Uterus (tissue), 4 donors: Measurements from ENCODE around the gene TCHHL1. TPM values are rescaled to one million over a fixed set of nuclear protein-coding genes. Genes with fewer than 3 reads are reported as not detected.
"Not testable (repeated sequence)": the region's sequence is repeated elsewhere in the genome, so short reads cannot be mapped to it uniquely, and the experiment has no call there.

Source experiments
- DNase-seq, 2 donors: peaks; one replicate each; pipeline ENCODE4 v3.0.0-alpha.2; 2019 to 2020
- H3K27ac ChIP-seq, 2 donors: fragments of 200-600 bp; sonication (generic); 1 replicate in 1 of 2; 2 replicates in 1 of 2; pipeline ENCODE4 v1.5.1; 2016 to 2018
- H3K27me3 ChIP-seq, 2 donors: fragments of 200-600 bp; sonication (generic); one replicate each; pipeline ENCODE4 v1.5.1; 2018 to 2019; ENCODE audit warnings: control low read depth in 1 of 2
- H3K36me3 ChIP-seq, 2 donors: fragments of 200-600 bp; sonication (generic); one replicate each; pipeline ENCODE4 v1.5.1; 2019; ENCODE audit warnings: control low read depth in 1 of 2
- H3K4me1 ChIP-seq, 2 donors: fragments of 200-600 bp; sonication (generic); one replicate each; pipeline ENCODE4 v1.5.1; 2018 to 2019; ENCODE audit warnings: control low read depth in 1 of 2
- H3K4me3 ChIP-seq, 2 donors: fragments of 200-600 bp; sonication (generic); 1 replicate in 1 of 2; 2 replicates in 1 of 2; pipeline ENCODE4 v1.5.1; 2018 to 2019; ENCODE audit warnings: mild to moderate bottlenecking in 1 of 2
- H3K9me3 ChIP-seq, 2 donors: fragments of 200-600 bp; sonication (generic); one replicate each; pipeline ENCODE4 v1.5.1; 2019; ENCODE audit warnings: control low read depth in 1 of 2
- CTCF ChIP-seq, 4 experiments: fragments of 200-600 bp in 2 of 4; fragments of 450-650 bp in 2 of 4; sonication (generic) in 2 of 4; IDR thresholded peaks; one replicate each; pipeline ENCODE4 v1.5.1; 2016 to 2019; ENCODE audit warnings: antibody characterized with exemption in 4 of 4, mild to moderate bottlenecking in 2 of 4, moderate library complexity in 1 of 4
- POLR2A ChIP-seq, 2 donors: fragments of 450-650 bp; IDR thresholded peaks; one replicate each; pipeline ENCODE4 v1.6.1; 2016; ENCODE audit warnings: antibody characterized with exemption in 2 of 2, mild to moderate bottlenecking in 1 of 2, moderate library complexity in 1 of 2
- intact Hi-C: fragments of 100-400 bp; cut with DNase I; formaldehyde crosslinking; loops from one replicate; pipeline ENCODE4 v1.15.1; 2023; ENCODE audit warnings: low total_unique reads
- total RNA-seq, 4 donors: library from RNA; depleted of rRNA in 3 of 4; stranded (reverse); fragments of >200 nt in 3 of 4; gene quantifications; one replicate each; pipeline versions ENCODE4 v1.1.0 to v1.2.4, GENCODE V29; 2014 to 2023
- donor health status: DM: yes; HTN: yes; CAD: no.

TCHHL1 gene
- total RNA-seq, 4 donors from 2014 or later = not detected

- Histone ChIP-seq H3K27ac (no peak overlapping the region), H3K36me3 (no peaks in the 10 kb centered on the region), H3K9me3 (no peaks in the 10 kb centered on the region), H3K4me3 (no peak overlapping the region), H3K4me1 (no peaks in the 10 kb centered on the region), H3K27me3 (no peaks in the 10 kb centered on the region)
- no peak for TF ChIP-seq POLR2A (IDR thresholded peaks at IDR 0.05)
- no peak for TF ChIP-seq CTCF (IDR thresholded peaks at IDR 0.05)
- intact Hi-C loops = no loop called here
- no peak for DNase-seq
These were observed 2.1 kb downstream of the TCHHL1 start for GRCh38 chr1:152086760-152087159.

- no peak overlapping the region for H3K27ac ChIP-seq
- DNase-seq = no peak
- TF ChIP-seq POLR2A (IDR thresholded peaks at IDR 0.05) (no peak), CTCF (IDR thresholded peaks at IDR 0.05) (no peak)
These were observed 4.0 kb downstream of the TCHHL1 start for GRCh38 chr1:152084853-152085252.

GRCh38 chr1:152081026-152081425, 7.8 kb downstream of the TCHHL1 start:
- H3K4me3 ChIP-seq, H3K27me3 ChIP-seq, DNase-seq, H3K9me3 ChIP-seq, H3K36me3 ChIP-seq, H3K4me1 ChIP-seq, H3K27ac ChIP-seq, intact Hi-C loops: not testable (repeated sequence)

More at GRCh38 chr1:152084853-152085252, 4.0 kb downstream of the TCHHL1 start:
- Histone ChIP-seq H3K4me1 (no peaks in the 10 kb centered on the region), H3K27me3 (no peaks in the 10 kb centered on the region), H3K9me3 (no peaks in the 10 kb centered on the region), H3K36me3 (no peaks in the 10 kb centered on the region), H3K4me3 (no peak overlapping the region)
- intact Hi-C loops = no loop called here

- intact Hi-C loops, H3K36me3 ChIP-seq, H3K4me3 ChIP-seq, H3K9me3 ChIP-seq, H3K27me3 ChIP-seq, H3K27ac ChIP-seq, DNase-seq, H3K4me1 ChIP-seq: not testable (repeated sequence)
These were observed 8.4 kb downstream of the TCHHL1 start for GRCh38 chr1:152080494-152080893.

GRCh38 chr1:152078831-152079441, 9.9 kb downstream of the TCHHL1 start:
- no peak overlapping the region for H3K4me3 ChIP-seq
- no peak for TF ChIP-seq POLR2A (IDR thresholded peaks at IDR 0.05)
- no peak for TF ChIP-seq CTCF (IDR thresholded peaks at IDR 0.05)
- no peak for DNase-seq
- H3K36me3 ChIP-seq = no peaks in the 10 kb centered on the region
- H3K9me3 ChIP-seq = no peaks in the 10 kb centered on the region
- intact Hi-C loops = no loop called here
- H3K27me3 ChIP-seq = no peaks in the 10 kb centered on the region
- no peaks in the 10 kb centered on the region for H3K4me1 ChIP-seq
- H3K27ac ChIP-seq = no peak overlapping the region

GRCh38 chr1:152072311-152072710, 16.6 kb downstream of the TCHHL1 start:
- Histone ChIP-seq H3K4me3 (no peak overlapping the region), H3K27me3 (no peaks in the 10 kb centered on the region), H3K36me3 (no peaks in the 10 kb centered on the region), H3K4me1 (no peaks in the 10 kb centered on the region), H3K9me3 (no peaks in the 10 kb centered on the region), H3K27ac (no peak overlapping the region)
- TF ChIP-seq POLR2A (IDR thresholded peaks at IDR 0.05) (no peak), CTCF (IDR thresholded peaks at IDR 0.05) (no peak)
- intact Hi-C loops = no loop called here
- no peak for DNase-seq
